GM21619 (cell line): ENCODE results near the gene TMC4.
"Not testable (repeated sequence)": the region's sequence is repeated elsewhere in the genome, so short reads cannot be mapped to it uniquely, and the experiment has no call there.

Experiments
- ATAC-seq: cut with Tn5 transposase; IDR thresholded peaks from one replicate; pipeline ENCODE4 v1.9.1; 2021; ENCODE audit not compliant: unreplicated experiment

The TMC4 gene

DNA sequence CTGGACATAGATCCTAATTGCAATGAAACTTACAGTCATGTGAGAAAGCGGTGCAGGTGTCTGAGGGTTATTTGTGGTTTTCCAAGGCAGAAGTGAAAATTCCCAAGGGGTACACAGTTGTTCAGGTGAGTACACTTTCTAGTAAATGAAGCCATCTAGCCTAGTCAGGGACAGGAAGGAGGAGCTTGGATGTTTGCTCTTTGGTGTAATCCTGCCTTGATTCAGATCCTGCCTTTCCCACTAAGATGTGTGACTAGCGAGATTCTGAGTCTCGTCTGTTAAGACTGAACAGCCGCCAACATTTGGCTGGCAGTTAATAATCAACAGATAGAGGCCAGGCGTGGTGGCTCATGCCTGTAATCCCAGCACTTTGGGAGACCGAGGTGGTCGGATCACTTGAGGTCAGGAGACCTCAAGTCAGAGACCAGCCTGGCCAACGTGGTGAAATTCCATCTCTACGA, 30.2 kb upstream of the TMC4 start:
- ATAC-seq = no peak

DNA sequence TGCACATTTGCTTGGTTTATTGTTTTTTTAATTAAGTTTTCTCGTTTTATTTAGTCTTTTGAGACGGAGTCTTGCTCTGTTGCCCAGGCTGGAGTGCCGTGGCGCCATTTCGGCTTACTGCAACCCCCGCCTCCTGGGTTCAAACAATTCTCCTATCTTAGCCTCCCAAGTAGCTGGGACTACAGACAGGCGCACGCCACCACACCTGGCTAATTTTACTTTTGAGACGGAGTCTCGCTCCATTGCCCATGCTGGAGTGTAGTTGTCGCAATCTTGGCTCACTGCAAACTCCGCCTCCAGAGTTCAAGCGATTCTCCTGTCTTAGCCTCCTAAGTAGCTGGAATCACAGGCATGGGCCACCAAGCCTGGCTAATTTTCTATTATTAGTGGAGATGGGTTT, 29.0 kb upstream of the TMC4 start:
- no peak for ATAC-seq

DNA sequence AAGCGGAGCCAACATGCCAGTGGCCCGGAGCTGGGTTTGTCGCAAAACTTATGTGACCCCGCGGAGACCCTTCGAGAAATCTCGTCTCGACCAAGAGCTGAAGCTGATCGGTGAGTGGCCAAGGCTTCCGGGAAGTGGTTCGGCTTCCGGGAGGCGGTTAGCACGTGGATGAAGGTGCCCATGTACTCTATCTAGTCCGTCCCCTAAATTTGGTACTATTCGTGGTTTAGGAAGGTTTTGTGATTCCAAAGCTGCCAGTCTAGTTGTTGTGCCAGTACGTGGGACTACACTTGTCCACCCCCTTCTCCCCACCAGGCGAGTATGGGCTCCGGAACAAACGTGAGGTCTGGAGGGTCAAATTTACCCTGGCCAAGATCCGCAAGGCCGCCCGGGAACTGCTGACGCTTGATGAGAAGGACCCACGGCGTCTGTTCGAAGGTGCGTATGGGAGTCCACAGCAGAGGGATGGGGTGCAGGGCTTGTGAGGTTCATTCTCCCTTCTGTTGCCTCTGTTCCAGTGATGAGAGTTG, 28.3 kb upstream of the TMC4 start:
- no peak for ATAC-seq

DNA sequence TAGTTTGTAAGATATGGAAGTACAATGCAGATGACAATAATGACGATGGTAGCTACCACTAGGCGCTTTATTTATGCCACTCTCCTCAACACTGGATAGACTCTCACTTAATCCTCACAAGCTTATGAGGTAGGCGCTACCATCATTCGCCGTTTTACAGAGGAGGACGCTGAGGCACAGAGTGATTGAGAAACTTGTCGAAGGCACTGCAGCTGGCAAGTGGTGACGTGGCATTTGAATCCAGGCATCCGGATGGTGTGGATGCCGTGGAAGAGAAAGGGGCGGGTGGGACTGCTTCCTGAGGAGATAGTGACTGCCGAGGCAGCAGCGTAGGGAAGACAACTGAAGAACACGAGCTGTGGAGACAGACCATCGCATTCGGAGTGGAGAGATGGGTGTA, 26.4 kb upstream of the TMC4 start:
- ATAC-seq = no peak

DNA sequence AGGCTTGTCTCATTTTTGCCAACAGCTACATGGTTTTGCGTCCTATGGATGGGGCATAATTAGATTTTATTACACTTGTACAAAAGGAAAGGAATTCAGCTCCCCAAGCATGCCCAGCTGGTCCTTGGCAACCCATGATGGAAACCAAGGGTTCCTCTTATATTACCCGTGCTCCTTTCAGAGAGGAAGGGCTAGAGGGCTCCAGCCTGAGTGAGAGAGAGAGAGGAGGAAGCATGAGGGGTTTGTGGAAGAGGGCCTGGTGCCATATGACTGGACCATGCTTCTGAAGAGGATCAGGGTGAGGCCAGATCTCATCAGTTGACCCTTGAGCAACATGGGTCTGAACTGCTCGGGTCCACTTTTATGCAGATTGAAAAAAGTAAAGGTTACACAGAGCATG, 24.2 kb upstream of the TMC4 start:
- ATAC-seq = no peak

DNA sequence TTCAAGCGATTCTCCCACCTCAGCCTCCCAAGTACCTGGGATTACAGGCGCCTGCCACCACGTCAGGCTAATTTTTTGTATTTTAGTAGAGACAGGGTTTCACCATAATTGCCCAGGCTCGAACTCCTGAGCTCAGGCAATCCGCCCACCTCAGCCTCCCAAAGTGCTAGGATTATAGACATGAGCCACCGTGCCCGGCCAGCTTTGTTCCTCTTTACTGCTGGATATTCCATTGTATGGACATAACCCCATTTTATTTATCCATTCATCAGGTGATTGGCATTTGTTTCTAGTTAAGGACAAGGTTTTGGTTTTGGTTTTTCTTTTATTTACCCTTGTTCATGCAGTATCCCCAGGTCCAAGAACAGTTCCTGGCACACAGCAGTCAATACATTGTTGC, 23.6 kb upstream of the TMC4 start:
- no peak for ATAC-seq

DNA sequence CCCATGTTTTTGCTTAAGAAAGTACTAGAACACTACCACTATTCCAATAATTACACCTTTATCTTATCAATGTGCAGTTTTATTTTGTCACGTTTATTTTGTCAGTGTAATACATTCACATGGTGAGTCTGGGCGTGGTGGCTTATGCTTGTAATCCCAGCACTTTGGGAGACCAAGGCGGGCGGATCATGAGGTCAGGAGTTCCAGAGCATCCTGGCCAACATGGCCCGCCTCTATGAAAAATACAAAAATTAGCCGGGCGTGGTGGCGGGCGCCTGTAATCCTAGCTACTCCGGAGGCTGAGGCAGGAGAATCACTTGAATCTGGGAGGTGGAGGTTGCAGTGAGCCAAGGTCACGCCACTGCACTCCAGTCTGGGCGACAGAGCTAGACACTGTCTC, 21.5 kb upstream of the TMC4 start:
- not testable (repeated sequence) for ATAC-seq

DNA sequence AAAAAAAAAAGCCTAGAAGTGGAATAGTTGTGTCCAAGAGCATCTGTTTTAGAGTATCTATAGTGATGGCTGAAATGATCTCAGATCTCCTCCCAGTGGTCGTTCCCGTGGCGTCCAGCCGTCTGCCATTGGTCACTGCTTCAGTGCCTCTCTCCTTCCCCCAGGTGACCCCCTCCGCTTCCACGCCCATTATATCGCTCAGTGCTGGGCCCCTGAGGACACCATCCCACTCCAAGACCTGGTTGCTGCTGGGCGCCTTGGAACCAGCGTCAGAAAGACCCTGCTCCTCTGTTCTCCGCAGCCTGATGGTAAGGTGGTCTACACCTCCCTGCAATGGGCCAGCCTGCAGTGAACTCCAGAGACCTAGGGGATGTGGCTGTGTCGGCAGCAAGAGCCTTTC, 20.1 kb upstream of the TMC4 start:
- no peak for ATAC-seq

DNA sequence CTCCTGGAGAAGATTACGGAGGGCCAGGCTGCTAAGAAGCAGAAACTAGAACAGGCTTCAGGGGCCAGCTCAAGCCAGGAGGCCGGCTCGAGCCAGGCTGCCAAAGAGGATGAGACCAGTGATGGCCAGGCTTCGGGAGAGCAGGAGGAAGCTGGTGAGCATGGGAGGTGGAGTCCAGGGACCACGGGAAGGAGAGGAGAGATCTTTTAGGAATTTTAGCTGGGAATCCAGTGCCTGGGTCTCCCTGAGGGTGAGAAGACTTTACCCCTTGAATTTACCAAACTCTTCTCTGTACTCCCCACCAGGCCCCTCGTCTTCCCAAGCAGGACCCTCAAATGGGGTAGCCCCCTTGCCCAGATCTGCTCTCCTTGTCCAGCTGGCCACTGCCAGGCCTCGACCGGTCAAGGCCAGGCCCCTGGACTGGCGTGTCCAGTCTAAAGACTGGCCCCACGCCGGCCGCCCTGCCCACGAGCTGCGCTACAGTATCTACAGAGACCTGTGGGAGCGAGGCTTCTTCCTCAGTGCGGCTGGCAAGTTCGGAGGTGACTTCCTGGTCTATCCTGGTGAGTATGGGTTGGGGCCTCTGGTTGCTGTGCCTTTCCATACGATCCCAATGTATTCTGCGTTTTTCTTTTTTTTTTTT, 19.0 kb upstream of the TMC4 start:
- ATAC-seq = no peak

DNA sequence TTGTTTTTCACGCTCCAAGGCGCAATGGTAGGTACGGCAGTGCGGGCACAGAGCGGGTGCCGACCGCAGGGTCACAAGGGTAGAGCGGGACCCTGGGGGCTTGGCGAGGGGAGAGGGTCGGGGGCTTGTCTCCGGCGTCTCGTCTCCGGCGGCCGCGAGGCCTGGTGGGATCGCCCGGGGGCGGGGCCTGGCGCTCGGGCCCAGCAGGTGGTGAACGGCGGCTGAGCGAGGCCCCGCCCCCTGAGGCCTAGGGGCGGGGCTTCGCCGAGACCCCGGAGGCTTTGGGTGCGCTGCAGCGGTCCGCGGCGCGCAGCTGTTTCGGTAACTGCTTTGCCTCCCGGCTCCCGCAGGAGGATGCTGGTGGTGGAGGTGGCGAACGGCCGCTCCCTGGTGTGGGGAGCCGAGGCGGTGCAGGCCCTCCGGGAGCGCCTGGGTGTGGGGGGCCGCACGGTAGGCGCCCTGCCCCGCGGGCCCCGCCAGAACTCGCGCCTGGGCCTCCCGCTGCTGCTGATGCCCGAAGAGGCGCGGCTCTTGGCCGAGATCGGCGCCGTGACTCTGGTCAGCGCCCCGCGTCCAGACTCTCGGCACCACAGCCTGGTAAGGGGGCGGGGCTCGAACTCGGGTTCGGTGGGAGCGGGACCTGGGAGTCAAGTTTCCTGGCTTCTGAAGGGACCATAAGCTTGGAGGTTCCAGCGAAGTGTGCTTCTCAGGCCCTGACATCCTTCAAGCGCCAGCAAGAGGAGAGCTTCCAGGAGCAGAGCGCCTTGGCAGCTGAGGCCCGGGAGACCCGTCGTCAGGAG, 18.3 kb upstream of the TMC4 start, which contains the start of gene TSEN34:
TSS of gene TSEN34 (plus strand) at position 298 of the 800 bp plus-strand sequence. CDS start at position 355, 57 bp downstream.
- ATAC-seq = peak; percentile 23

DNA sequence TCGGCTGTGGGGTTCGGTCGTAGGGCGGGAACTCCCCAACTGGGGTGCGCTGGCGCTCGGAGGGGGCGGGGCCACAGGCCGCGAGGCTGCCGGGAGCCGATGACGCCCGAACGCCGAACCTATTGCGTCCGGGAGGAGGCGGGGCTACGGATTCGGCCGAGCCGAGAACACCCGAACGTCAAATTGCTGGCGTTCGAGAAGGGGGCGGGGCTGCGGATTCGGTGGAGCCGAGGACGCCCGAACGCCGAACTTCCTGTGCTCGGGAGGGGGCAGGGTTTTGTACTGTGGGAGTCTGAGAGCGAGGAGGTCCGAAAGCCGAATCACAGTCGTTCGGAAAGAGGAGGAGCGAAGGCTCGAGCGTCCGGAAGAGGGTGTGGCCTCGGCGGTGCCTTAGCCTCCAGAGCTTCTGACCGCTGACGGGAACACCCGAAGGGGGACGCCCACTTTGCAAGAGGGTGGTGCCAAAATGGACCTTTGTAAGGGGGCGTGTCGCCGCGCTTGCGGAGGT, 17.6 kb upstream of the TMC4 start:
- ATAC-seq = peak; percentile 45

DNA sequence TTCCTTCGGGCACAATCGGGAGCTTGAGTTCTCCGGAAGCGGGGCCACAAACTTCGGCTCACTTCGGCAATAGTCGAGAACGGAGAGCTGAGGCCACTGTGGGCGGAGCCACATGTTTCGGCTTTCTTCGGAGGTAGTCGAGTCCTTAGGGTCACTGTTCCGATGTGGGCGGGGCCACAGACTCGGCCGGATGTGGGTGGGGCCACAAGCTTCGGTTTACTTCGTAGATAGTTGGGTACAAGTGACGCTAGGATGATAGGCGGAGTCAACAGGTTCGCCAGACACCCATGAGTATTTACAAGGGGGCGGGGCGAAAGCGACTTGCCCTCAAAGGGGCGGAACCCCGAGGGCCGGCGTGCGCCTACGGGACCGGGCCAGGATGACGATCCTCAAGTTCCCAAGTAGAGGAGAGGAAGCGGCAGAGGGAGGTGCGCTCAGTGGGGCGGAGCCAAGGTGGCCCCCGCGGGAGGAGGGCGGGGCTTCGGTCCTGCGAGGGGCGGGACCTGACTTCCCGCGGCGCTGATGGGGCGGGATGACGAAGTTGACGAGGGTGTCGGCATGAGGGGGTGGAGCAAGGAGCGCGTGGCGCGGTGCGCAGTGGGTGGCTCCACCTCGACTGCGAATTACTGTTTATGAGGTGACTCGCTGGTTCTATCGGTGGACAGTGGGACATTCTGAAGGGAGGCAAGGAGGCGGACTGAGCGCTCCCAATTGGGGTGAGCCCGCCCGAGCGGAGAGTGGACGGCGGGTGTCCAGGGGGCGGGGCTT, 17.0 kb upstream of the TMC4 start:
- ATAC-seq = peak; percentile 45

DNA sequence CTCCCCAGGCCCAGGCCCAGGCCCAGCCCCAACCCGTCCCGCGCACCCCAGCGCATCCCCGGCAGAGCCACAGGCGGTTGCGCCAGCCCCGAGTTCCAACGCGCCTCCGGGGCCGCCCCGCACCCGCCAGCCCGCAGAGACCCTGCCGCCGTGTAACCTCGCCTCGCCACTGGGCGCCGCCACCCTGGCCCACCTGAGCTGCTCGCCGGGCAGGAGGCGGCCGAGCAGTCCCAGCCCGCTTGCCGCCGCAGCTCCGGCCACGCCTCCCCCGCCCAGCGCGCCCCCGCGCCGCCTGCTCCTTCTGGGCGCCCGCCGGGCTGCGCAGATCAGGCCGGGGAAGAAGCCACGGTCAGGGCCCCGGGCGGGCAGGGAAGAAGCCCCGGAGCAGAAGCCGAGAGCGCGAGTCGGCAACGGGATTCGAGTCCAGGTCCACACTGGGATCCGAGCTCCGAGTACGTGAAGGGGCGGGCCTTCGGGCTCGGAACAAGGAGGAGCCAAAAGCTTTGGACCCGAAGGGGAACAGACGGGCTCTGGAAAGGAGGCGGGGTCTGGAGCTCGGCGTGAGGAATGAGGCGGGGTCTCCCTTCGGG, 16.3 kb upstream of the TMC4 start, which contains the start of gene MBOAT7:
TSS of gene MBOAT7 (minus strand) at position 436 of the 590 bp plus-strand sequence. CDS start 1,072 bp downstream, outside the sequence.
- peak; percentile 7 for ATAC-seq

DNA sequence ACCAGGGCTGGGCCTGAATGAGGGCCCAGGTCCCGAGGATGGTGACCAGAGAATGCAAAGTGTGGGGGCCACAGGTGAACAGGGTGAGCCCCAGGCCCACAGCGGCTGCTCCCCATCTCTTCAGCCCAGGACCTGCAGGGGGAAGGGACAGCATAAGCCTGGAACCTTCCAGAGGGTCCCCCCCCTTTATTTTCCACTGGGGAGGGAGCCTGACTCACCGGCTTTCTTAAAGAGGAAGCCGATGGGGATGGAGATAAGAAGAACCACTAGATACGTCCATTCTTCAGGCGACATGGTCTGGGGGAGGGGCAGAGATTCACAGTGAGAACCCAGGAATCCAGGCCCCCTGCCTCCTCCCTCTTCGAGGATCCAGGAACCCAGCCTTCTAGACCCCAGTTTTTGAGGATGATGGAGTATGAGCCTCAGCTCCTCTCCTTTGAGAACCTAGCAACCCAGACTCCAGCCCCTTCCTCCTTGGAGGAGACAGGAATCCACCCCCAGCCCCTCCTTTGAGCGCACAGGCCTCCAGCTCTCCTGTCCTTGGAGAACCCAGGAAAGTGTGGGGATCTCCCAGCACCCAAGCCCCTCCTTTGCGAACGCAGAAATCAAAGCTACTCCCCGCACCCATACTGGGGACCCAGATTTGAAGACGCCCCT, 15.4 kb upstream of the TMC4 start:
- ATAC-seq = no peak

DNA sequence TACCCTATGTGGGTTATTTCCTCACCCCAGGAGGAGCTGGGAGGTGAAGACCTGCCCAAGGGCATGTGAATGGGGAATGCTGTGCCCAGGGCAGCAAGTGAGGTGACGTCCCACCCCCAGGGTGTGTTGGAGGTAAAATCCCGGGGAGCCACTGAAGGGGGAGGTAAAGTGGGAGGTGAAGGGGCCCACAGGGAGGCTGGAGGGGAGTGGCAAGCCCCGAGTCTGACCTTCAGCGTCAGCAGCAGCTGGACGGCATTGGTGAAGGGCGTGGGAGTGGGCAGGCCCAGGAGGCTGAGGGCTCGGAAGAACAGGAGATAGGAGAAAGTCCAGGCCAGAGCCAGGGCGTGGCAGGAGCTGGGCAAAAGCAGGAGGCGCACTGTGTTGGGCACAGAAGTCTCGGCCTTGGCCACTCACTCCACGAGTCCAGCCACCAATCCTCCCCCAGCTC, 14.0 kb upstream of the TMC4 start:
- ATAC-seq = no peak

DNA sequence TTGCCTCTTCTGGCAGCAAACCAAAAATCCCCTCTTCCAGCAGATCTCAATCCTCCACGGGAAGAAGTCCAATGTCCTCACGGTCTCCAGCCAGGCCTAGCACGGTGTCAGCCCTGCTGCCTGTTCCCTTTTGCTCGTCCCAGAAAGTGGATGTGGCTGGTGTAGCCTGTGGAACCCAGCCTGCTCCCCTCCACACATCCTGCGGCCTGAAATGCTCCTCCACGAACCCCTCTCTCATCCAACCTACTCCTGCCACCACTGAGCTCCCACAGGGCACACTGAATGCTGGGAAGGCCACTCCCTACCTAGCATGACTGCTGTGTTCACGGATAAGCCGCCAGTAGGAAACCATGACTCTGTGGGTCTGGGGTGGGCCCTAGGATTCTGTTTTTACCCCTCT, 13.4 kb upstream of the TMC4 start:
- ATAC-seq = no peak

DNA sequence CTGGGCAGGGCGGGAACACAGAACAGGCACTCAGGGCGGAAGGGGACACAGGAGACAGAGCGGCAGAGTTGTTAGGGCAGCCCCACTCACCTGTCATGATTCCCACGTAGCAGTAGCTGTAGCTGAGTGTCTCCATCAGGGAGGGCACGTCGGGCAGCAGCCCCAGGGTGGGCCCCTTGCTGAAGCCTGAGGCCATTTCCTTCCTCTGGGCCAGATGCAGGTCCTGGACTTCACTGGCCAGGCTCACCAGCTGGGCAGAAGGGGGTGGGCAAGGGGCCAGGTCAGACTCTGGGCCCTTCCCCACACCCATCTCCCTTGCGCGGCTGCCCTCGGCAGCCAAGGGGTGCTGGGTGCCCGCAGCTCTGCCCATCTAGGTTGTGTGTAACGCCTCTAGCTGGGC, 10.5 kb upstream of the TMC4 start:
- ATAC-seq = no peak

DNA sequence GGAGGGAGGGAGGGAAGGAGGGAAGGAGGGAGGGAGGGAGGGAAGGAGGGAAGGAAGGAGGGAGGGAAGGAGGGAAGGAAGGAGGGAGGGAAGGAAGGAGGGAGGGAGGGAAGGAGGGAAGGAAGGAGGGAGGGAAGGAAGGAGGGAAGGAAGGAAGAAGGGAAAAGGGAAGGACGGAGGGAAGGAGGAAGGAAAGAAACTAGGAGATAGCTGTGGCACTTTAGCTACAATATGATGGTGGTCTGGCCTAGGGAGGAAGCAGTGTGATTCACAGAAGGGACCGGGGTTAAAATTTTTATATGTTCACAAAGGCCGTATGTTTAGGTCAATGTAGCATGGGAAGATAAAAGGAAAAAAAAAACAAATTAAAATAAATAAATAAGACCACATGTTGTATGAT, 8.9 kb upstream of the TMC4 start:
- not testable (repeated sequence) for ATAC-seq

DNA sequence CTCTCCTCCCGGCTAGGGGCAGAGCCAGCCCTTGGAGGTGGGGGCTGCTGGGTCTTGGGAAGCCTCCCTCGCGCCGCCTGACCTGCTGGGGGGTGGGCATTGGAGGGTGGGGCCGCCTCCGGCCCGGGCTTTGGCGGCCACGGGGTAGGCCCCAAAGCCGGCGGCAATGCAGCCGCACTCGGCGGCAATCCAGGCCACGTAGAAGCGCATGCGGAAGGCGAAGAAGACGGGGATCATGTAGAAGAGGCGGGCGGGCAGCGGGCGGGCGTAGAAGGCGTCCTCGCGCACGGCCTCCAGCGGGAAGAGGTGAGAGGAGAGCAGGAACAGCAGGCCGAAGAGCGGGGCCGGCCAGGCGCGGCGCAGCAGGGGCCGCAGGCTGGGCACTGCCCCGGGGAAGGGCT, 7.7 kb upstream of the TMC4 start:
- ATAC-seq = no peak

DNA sequence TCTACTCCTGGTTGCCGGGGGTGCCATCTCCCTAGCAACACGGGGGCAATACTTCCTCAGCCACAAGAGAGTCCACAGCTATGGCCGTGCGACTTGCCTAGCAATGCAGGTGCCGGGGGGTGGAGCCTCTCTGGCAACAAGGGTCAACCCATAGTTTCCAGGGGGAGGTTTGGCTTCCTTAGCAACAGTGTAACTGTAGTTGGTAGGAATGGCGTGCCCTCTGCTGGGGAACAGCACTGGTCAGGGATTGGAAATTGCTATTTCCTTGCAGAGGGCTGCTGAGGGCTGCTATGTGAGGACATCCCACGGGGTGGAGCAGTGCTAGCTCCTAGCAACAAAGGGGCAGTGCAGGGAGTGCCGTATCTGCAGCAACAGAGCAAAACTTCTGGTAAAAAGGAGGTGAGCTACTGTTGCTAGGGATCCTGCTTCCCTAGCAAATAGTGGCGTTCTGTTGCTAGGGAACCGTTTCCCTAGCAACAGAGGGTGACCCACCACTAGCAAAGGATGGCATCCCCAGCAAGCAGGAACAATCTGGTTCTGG, 7.0 kb upstream of the TMC4 start:
- ATAC-seq = no peak
